HG03558 (cell line): ENCODE measurements around the gene SPSB2.
A peak's percentile ranks its signal among the peaks of the same experiment; 100 is the strongest.
"Not testable (repeated sequence)": the region's sequence is repeated elsewhere in the genome, so short reads cannot be mapped to it uniquely, and the experiment has no call there.

Experiments used
- ATAC-seq: cut with Tn5 transposase; IDR thresholded peaks from one replicate; pipeline ENCODE4 v1.9.1; 2021; ENCODE audit warnings: moderate number of reproducible peaks; ENCODE audit not compliant: unreplicated experiment; ENCODE audit errors: extremely low read depth

SPSB2 gene

GRCh38 chr12:6903722-6904121, 30.6 kb upstream of the SPSB2 start:
- ATAC-seq, result no peak

- no peak for ATAC-seq
Measured at GRCh38 chr12:6902448-6902847, 29.3 kb upstream of the SPSB2 start.

GRCh38 chr12:6899837-6900519, 26.9 kb upstream of the SPSB2 start:
- no peak for ATAC-seq

- ATAC-seq, result no peak
Measured at GRCh38 chr12:6899427-6899826, 26.3 kb upstream of the SPSB2 start.

GRCh38 chr12:6896846-6897435, 23.8 kb upstream of the SPSB2 start:
- no peak for ATAC-seq

- no peak for ATAC-seq
Measured at GRCh38 chr12:6894321-6894720, 21.2 kb upstream of the SPSB2 start.

GRCh38 chr12:6892683-6893082, 19.6 kb upstream of the SPSB2 start:
- not testable (repeated sequence) for ATAC-seq

GRCh38 chr12:6891646-6892001, 18.5 kb upstream of the SPSB2 start:
- no peak for ATAC-seq

GRCh38 chr12:6890789-6891645, 17.9 kb upstream of the SPSB2 start:
- peak; percentile 86 for ATAC-seq

GRCh38 chr12:6889775-6890573, 16.9 kb upstream of the SPSB2 start:
- not testable (repeated sequence) for ATAC-seq

- ATAC-seq, result not testable (repeated sequence)
Measured at GRCh38 chr12:6888794-6889193, 15.7 kb upstream of the SPSB2 start.

- no peak for ATAC-seq
Measured at GRCh38 chr12:6888360-6888759, 15.3 kb upstream of the SPSB2 start.

- no peak for ATAC-seq
Measured at GRCh38 chr12:6887460-6887859, 14.4 kb upstream of the SPSB2 start.

- not testable (repeated sequence) for ATAC-seq
Measured at GRCh38 chr12:6886206-6886999, 13.3 kb upstream of the SPSB2 start.

- no peak for ATAC-seq
Measured at GRCh38 chr12:6884539-6884938, 11.4 kb upstream of the SPSB2 start.

- ATAC-seq, result no peak
Measured at GRCh38 chr12:6883683-6884082, 10.6 kb upstream of the SPSB2 start.

GRCh38 chr12:6883252-6883651, 10.1 kb upstream of the SPSB2 start:
- ATAC-seq, result no peak

GRCh38 chr12:6879824-6880223, 6.7 kb upstream of the SPSB2 start:
- ATAC-seq, result not testable (repeated sequence)

- not testable (repeated sequence) for ATAC-seq
Measured at GRCh38 chr12:6874015-6874368, 889 bp upstream of the SPSB2 start.
